Measurements from ENCODE around the gene LSG1. TPM values are rescaled to one million over a fixed set of nuclear protein-coding genes. Genes with fewer than 3 reads are reported as not detected.

LSG1 gene
- total and polyA plus RNA-seq, 12 donors, result 12.5 to 56.0 (median 23.1) TPM

DNA sequence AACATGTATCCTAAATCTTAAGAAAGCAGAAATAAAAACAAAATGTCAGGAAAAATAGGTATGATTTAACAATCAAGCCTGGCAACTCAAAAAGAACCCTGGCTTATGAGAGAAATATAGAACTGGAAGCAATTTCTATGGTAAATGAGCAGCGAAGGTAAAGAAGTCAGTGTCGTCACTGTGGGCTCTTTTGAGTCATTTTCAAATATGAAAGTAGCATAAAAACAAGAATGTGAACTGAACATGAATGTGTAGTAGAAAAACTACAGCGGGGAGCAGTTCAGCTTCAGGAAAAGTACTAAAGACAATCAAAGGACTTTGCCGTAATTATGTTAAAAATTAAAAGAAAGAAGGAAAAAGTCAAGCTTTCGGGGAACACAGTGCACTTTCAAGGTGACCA lies 17.5 kb downstream of the LSG1 start:
- Histone ChIP-seq H3K4me1 (replicated peaks in 1 of 2) (no peaks in the 10 kb centered on the region), H3K4me3 (no peak overlapping the region), H3K27me3 (no peaks in the 10 kb centered on the region), H3K36me3 (replicated peaks in 1 of 2) (peaks cover 0 to 64% of the 10 kb centered on the region in 2 donors), H3K9me3 (replicated peaks in 1 of 3) (no peaks in the 10 kb centered on the region), H3K27ac (no peak overlapping the region)
- no peak for TF ChIP-seq POLR2A (IDR thresholded peaks at IDR 0.05)
- TF ChIP-seq CTCF (IDR thresholded peaks at IDR 0.05), result no peak
- intact Hi-C loops (cut with DNase I), result no loop called here
- DNase-seq, result no peak
- WGBS, 4 donors, result 93 to 98% (median 94%) methylated on average over 5 of the region's 5 CpGs

DNA sequence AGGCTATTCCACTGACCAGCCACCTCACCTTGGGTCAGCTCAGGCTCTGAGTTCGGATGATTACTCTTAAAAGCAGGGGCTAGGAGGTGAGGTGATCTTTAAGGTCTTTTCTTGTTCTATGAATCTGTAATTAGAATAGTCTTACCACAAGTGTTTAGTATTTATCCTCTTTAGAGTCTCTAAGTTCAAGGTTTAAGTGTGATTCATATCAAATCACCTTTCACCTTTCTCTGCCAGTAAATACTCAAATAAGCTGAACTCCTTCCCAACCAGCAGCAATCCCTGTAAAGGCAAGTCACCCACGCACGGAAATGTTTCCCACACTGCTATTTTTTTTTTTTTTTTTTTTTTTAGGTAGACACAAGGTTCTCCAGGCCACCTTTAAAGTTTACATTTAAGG lies 24.2 kb downstream of the LSG1 start:
- H3K27me3 ChIP-seq, result no peaks in the 10 kb centered on the region
- H3K36me3 ChIP-seq (replicated peaks in 1 of 2), result peaks cover 0 to 73% of the 10 kb centered on the region in 2 donors
- no peaks in the 10 kb centered on the region for H3K4me1 ChIP-seq (replicated peaks in 1 of 2)
- H3K4me3 ChIP-seq, result no peak overlapping the region
- WGBS, 4 donors, result 51 to 62% (median 58%) methylated on average over 3 of the region's 3 CpGs
- H3K9me3 ChIP-seq (replicated peaks in 1 of 3), result no peaks in the 10 kb centered on the region
- intact Hi-C loops (cut with DNase I), result no loop called here
- DNase-seq, result no peak
- TF ChIP-seq CTCF (IDR thresholded peaks at IDR 0.05) (no peak), POLR2A (IDR thresholded peaks at IDR 0.05) (no peak)
- H3K27ac ChIP-seq, result no peak overlapping the region

DNA sequence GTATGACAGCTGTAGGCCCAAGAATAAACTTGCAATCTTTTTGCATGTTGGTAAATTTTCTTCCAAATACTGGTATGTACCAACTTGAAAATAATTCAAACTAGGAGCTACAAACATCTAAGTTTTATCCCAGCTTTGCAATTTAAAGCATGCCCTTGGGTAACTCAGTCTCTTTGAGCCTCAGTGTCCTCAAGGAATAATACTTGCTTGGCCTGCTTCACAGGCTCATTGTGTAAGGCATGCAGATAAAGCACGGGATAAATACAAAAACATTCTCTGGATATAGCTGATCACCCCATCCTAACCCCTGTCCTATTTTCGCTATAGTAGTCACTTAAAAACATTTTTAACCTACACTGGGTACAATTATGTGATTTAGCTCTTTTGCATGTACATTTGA lies 29.2 kb downstream of the LSG1 start:
- H3K4me3 ChIP-seq, result no peak overlapping the region
- H3K36me3 ChIP-seq (replicated peaks in 1 of 2), result peaks cover 0 to 57% of the 10 kb centered on the region in 2 donors
- H3K27me3 ChIP-seq, result no peaks in the 10 kb centered on the region
- no peak overlapping the region for H3K27ac ChIP-seq
- no peaks in the 10 kb centered on the region for H3K9me3 ChIP-seq (replicated peaks in 1 of 3)
- no peaks in the 10 kb centered on the region for H3K4me1 ChIP-seq (replicated peaks in 1 of 2)
- no peak for DNase-seq
- TF ChIP-seq CTCF (IDR thresholded peaks at IDR 0.05) (no peak), POLR2A (IDR thresholded peaks at IDR 0.05) (no peak)
- WGBS, 4 donors, result 84 to 95% (median 90%) methylated on average over 2 of the region's 2 CpGs
- intact Hi-C loops (cut with DNase I), result no loop called here

DNA sequence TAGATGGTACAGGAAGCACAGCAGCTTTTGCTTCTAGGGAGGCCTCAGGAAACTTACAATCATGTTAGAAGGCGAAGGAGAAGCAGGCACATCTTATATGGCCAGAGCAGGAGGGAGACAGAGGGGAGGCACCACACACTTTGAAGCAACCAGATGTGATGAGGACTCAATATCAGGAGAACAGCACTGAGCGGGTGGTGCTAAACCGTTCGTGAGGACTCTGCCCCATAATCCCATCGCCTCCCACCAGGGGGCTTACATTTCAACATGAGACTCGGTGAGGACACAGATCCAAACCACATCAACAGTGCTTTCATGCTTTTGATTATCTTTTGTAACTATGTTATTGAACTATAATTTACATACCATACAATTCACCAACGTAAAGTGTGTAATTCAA lies 31.2 kb downstream of the LSG1 start:
- peak in 2 of 7 donors; percentile 10 to 50 for DNase-seq
- Histone ChIP-seq H3K9me3 (replicated peaks in 1 of 3) (no peaks in the 10 kb centered on the region), H3K27ac (peak overlapping the region in 2 of 5 donors; percentile 21 to 35), H3K4me3 (no peak overlapping the region), H3K36me3 (replicated peaks in 1 of 2) (peaks cover 0 to 50% of the 10 kb centered on the region in 2 donors), H3K4me1 (replicated peaks in 1 of 2) (no peaks in the 10 kb centered on the region), H3K27me3 (no peaks in the 10 kb centered on the region)
- TF ChIP-seq CTCF (IDR thresholded peaks at IDR 0.05), result peak in 1 of 6 experiments; percentile 22
- no peak for TF ChIP-seq POLR2A (IDR thresholded peaks at IDR 0.05)
- intact Hi-C loops (cut with DNase I), result no loop called here
- WGBS, 4 donors, result 73 to 87% (median 82%) methylated on average over 7 of the region's 7 CpGs

All from adrenal gland (tissue), 12 donors.